Stimulated activated CD4-positive, alpha-beta T cell treated with anti-CD3 and anti-CD28 coated beads, Interleukin-4, amount 100 ng/mL, for 4 hours (primary cell): Measurements from ENCODE around the gene MPST.

Experiments used
- DNase-seq, 2 experiments: peaks; one replicate each; pipeline ENCODE4 v3.0.0-alpha.2; 2020

The MPST gene

DNA sequence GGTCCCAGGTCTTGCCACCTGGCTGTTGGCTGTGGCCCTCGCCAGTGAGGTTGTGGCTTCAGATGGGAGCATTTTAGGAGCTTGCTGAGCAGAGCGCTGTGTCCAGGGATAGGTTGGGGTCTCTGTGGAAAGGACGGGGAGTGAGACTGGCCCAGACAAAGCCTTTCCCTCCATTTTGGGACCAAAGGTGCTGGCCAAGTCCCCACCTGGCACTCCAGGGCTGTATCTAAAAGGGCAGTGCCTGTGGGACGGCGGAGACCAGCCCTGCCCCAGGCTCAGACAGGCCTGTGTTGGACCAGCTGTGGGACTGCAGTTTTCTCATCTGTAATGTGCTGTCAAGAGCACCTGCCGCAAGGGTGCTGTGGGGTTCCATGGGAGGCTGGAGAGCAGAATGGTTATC, 27.0 kb downstream of the MPST start:
- DNase-seq, result no peak

GRCh38 chr22:37047006-37047405, 27.5 kb downstream of the MPST start:
- DNase-seq, result no peak

DNA sequence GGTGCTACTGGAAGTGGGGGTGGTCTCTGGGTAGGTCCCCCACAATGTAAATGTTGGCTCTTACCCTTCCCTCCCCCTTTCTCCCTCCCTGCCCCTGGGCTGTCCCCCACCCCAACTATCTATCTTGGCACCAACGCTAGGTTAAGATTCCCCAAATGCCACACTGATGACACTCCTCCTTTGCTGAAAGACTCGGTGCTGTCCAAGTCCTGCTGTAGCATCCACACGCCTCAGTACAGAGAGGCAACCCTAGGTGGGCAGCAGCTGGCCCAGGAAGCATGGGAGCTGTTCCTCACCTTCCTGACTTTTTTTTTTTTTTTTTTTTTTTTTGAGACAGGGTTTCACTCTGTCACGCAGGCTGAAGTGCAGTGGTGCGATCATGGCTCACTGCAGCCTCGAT, 28.6 kb downstream of the MPST start:
- no peak for DNase-seq

DNA sequence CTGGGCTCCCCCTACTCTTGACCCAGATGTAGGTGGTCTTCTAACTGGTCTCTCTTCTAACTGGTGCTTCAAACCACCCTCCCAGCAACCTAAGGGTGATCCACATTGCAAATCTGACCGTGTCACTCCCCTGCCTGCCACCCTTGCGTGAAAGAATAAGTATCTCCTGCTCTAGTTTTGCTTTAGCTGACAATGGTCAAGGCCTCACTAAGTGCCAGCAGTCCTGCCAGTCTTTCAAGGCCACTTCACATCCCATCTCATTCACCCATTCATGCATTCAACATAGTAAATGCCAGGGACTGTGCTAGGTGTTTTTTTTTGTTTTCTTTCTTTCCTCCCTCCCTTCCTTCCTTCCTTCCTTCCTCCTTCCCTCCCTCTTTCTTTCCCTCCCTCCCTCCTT, 29.7 kb downstream of the MPST start:
- DNase-seq, result no peak

DNA sequence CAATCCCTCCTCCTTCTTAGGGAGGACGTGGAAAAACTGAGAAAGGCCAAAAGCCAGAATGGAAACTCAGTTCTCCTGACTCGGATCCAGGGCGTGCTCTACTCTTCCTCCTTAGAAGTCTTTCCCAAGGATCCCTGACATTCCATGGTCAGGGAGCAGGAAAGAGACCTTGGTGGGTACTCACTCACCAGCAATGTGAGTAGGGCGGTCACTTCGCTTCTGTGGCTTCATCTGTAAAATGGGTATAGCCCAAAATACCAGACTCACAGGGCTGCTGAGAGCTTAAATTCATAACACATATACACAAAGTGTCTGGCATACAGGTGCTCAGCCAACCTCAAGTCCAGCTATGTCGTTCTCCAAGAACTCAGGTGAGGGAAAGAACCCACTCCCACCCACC, 31.4 kb downstream of the MPST start:
- DNase-seq, result no peak

DNA sequence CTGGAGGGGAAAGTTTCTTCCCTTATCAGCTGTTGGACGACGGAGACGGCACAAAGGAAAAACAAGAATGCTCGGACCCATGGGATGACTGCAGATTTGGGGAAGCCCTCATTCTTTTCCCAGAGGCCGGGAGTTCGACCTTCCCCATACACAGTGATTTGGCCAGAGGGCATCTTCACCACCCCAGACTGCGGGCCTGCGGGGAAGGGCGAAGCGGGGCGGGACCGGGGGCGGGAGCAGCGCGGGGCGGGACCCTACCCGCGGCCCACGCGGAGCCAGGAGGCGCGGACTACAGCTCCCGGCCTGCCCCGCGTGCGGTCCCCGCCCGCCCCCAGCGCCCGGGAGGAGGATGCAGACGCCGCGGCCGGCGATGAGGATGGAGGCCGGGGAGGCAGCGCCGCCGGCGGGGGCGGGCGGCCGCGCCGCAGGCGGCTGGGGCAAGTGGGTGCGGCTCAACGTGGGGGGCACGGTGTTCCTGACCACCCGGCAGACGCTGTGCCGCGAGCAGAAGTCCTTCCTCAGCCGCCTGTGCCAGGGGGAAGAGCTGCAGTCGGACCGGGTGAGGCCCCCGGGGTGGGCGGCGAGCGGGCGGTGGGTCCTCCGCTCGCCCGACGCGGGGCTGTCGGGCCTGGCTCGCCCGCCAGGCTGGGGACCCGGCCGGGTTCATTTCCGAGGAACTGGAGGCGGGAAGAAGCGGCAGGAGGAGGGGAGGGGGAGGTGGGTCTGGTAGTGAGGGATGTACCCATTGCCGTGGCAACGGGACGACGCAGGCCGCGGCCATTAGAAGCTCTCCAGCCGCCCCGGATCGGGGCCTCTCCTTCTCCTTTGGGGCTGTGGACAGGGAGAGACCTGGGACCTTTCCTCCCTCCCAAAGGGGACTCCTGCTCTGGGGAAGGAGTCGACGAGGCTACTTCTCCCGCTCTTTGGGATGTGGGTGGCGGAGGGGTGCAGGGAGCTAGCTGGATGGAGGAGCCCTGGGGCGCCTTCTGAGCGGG, 32.1 kb downstream of the MPST start, which contains the start of gene KCTD17:
Gene KCTD17 (plus strand): TSS at position 352 of the 995 bp plus-strand sequence. CDS start 19 bp downstream, at position 371.
- DNase-seq, result peak; percentile 75 to 82

DNA sequence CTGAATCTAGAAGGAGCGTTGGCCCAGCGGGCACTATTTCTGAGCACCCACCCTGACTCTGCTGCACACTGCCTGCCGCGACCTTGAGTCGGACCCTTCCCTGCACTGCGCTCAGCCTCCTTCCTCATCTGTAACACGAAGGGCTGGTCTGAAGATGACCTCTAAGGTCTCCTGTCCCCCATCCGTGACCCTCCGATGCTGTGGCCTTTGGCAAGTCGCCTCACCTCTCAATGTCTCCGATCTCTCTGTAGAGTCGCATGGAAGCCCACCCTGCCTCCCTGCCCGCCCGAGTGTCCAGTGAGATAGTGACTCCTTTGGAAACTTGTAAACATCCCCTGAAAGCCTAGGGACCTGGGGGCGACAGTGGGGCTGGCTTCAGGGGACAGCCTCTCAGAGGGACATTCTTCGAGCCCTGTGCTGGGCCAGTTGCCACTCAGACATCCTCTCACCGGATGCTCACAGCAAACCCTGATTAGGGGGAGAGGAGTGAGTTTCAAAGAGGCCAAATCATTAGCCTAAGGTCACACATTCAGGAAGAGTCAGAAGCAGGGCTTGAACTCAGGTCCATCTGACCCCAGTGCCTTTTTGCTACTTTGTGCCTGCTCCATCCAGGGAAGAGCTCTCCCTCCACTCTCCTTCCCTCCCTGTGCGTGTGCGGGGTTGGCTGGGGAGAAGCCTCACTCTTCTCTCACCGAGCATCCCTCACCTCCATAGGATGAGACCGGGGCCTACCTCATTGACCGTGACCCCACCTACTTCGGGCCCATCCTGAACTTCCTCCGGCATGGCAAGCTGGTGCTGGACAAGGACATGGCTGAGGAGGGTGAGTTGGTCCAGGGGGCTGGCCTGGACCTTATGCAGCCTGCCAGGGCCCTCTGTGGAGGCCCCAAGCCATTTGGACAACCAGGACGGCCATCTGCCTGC, 33.1 kb downstream of the MPST start:
- no peak for DNase-seq

- no peak for DNase-seq
These were observed 33.9 kb downstream of the MPST start for GRCh38 chr22:37053310-37054055.

- no peak for DNase-seq
These were observed 34.5 kb downstream of the MPST start for GRCh38 chr22:37054056-37054395.

DNA sequence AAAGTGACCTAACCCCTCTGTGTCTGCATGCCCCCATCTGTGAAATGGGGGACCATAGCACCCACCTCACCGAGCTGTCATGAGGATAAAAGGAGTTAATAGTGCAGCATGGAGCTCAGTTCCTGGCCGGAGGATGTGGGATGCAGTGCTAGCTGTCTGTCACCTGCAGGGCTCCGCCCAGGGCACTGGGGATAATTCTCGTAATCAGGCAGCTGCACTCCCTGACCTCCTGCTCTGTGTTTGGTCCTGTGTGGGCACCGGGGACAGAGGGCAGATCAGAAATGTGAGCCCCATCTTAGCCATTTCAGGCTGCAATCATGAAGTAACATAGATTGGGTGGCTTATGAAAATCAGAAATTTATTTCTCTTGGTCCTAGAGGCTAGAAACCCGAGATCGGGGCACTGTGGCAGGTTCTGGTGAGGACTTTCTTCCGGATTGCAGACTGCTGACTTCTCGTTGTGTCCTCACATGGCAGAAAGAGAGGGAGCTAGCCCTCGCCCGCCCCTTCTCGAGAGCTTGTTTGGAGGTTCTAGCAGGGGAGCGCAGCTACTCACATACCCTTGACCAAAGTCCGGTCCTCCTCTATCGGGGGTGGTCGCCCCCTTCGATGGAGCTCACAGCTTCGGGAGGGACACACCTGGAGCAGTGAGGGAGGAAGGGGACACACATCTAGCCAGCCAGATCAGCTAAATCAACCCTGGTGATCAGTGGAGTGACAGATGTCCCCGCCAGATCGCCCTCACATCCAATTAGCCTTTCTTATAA, 35.2 kb downstream of the MPST start:
- DNase-seq, result no peak

GRCh38 chr22:37056246-37056645, 36.7 kb downstream of the MPST start:
- no peak for DNase-seq

DNA sequence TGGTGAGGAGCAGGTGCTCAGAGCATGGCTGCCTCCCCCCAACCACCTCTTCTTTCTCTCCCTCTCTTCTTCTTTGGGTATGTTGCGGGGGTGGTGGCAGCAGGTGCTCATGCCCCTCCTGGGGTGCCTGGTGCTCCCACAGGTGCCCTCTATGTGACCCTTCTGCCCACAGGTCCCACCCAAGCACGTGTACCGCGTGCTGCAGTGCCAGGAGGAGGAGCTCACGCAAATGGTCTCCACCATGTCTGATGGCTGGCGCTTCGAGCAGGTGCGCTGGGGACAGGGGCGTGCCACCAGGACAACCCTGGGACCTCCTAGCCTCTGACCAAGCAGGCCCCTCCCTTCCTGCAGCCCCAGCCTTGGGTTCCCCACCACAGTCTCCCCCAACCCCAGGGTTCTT, 37.7 kb downstream of the MPST start:
- no peak for DNase-seq

- DNase-seq, result no peak
These were observed 38.4 kb downstream of the MPST start for GRCh38 chr22:37057796-37058510.

DNA sequence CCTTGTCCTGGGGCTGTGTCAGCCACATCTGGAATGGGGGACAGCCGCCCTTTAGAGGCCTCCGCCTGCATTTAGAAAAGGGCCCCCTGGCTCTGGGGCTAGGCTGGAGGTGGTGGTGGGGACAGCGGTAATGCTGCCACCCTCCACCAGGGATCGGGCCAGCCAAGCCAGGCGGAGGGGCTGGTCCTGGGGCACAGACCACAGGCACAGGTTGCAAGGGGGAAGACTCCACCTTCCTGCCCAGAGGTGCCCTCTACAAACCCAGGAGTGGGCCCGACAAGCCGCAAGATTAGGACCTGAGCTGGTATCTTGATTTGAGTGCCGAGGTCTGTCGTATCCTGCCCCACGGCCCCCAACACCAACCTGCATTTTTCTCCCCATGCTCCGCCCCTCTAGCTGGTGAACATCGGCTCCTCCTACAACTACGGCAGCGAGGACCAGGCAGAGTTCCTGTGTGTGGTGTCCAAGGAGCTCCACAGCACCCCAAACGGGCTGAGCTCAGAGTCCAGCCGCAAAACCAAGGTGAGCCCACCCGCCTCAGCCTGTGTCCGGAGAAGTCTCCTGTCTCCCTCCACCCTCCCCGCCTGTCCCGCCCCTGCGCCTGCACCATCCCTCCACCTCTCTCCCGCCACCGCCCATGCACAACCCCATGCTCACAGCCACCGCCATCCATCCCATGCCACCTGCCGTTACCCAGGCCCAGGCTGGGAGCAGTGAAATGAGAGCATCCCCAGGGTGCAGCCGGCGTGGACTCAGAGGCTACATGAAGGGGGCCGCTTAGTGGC, 39.6 kb downstream of the MPST start:
- no peak for DNase-seq

DNA sequence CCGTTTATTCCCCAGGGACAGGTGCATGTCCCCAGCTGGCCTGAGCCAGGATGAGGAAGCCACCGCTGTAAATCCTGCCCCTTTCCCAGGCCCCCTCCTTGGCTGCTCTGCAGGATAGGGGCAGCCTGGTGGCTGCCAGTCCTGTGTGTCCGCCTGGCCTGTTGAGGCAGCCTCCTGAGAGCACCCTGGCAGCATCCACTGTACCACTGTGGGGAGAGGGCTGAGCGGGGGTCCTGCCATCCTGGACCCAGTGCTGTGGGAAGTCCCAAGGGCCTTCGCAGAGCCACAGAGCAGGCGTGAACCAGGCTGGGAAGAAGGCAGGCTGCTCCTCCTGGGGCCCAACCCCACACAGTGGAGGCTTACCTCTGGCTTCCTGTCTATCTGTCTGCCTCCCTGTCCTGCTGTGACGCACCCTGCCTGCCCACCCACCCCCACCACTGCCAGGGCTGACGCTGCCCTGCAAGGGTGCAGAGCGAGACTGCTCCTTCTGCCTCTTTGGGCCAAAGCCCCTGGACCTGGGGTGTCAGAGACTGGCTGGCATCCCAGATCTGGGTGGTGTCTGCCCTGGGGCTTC, 40.4 kb downstream of the MPST start:
- no peak for DNase-seq

GRCh38 chr22:37060801-37061610, 41.5 kb downstream of the MPST start:
- peak in 1 of 2 experiments; percentile 48 for DNase-seq

GRCh38 chr22:37061611-37062375, 42.3 kb downstream of the MPST start:
- DNase-seq, result no peak

GRCh38 chr22:37062376-37062675, 42.8 kb downstream of the MPST start:
- DNase-seq, result peak in 1 of 2 experiments; percentile 22
